Measurements from ENCODE around the gene FBN2. TPM values are rescaled to one million over a fixed set of nuclear protein-coding genes. Genes with fewer than 3 reads are reported as not detected.
A peak's percentile ranks its signal among the peaks of the same experiment; 100 is the strongest.

Gene FBN2
- total and polyA plus RNA-seq, 12 donors = 2.9 to 28.9 (median 13.5) TPM

DNA sequence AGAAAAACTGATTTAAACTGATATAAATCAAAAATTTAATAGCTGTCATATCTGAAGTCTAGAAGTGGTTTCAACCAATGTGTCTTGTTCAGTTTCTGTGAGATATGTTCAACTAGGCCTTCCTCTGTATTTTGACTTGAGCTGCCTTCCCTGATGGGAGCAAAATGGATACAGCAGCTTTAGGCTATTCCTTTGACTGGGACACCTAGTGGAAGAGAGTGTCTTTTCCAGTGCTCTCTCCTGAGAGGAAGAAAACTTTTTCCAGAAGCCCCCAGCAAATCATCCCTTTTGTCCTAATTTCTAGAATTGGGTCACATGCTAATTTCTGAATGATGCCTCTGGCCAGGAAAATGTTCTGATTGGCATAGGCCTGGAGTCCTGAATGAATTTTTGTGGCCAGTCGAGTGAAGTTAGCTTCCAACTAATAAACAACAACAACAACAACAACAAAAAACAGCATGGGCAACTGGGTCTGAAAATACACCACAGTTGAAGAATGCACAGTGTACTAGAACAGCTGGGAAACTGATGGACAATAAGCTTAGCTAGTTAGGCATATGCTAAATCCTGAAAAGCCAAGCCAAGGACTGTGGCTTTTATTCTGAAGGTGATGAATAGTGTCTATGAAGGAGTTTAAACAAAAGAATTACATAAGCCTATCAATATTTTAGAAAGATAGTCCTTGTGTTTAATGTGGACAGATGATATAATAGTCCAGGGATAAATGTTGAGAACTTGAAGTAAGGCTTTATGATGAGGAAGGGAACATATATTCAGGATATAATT lies 125.7 kb downstream of the FBN2 start:
- DNase-seq (no peak), ATAC-seq (no peak)
- no peak overlapping the region for H3K4me3 ChIP-seq
- no peaks in the 10 kb centered on the region for H3K36me3 ChIP-seq
- TF ChIP-seq, protein P1, sequence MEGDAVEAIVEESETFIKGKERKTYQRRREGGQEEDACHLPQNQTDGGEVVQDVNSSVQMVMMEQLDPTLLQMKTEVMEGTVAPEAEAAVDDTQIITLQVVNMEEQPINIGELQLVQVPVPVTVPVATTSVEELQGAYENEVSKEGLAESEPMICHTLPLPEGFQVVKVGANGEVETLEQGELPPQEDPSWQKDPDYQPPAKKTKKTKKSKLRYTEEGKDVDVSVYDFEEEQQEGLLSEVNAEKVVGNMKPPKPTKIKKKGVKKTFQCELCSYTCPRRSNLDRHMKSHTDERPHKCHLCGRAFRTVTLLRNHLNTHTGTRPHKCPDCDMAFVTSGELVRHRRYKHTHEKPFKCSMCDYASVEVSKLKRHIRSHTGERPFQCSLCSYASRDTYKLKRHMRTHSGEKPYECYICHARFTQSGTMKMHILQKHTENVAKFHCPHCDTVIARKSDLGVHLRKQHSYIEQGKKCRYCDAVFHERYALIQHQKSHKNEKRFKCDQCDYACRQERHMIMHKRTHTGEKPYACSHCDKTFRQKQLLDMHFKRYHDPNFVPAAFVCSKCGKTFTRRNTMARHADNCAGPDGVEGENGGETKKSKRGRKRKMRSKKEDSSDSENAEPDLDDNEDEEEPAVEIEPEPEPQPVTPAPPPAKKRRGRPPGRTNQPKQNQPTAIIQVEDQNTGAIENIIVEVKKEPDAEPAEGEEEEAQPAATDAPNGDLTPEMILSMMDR (IDR thresholded peaks at IDR 0.05) = no peak
- intact Hi-C loops (cut with DNase I) = no loop called here
- H3K27ac ChIP-seq = no peak overlapping the region
- 86 to 91% methylated on average over 1 of the region's 1 CpG for WGBS, 2 donors
- no peaks in the 10 kb centered on the region for H3K27me3 ChIP-seq
- peaks cover 0 to 20% (median 15%) of the 10 kb centered on the region in 9 donors for H3K4me1 ChIP-seq
- peaks cover 0 to 12% (median 0%) of the 10 kb centered on the region in 11 donors for H3K9me3 ChIP-seq

DNA sequence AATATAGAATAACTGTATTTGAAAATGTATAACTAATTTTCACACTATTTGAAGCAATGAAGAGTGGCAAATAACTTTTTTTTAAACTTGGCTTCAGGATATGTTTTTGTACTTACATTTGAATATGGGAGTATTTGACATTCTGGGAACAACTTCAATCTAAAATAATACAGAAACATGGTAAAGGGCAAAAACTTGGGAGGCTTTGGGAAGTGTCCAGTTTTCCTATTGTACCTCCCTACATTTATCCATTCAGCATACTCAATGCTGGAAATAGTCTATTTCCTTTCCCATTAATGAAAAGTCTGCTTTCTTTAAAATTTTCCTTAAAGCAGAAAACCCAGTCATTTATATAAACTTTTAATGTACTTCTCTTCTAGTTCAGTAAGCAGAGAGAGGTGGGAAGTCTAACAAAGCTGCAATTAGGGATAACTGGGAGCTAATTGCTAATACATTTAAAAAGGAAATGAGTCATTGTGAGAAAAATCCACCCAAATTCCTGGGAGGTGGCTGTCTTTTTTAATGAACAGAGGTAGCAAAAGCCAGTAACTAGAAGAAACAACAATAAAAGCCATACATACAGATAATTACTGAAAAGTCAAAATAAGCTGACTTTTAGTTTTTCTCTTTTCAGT lies 128.8 kb downstream of the FBN2 start:
- TF ChIP-seq, protein P1 (IDR thresholded peaks at IDR 0.05) = no peak
- Histone ChIP-seq H3K27me3 (no peaks in the 10 kb centered on the region), H3K9me3 (peaks cover 0 to 6% (median 0%) of the 10 kb centered on the region in 11 donors), H3K27ac (peak overlapping the region in 3 of 10 donors; percentile 24 to 55 (median 36)), H3K36me3 (no peaks in the 10 kb centered on the region), H3K4me3 (no peak overlapping the region), H3K4me1 (peaks cover 0 to 20% (median 15%) of the 10 kb centered on the region in 9 donors)
- peak in 2 of 8 donors; percentile 53 to 64 for ATAC-seq
- intact Hi-C loops (cut with DNase I) = no loop called here
- no peak for DNase-seq

- no peaks in the 10 kb centered on the region for H3K36me3 ChIP-seq
- no peak overlapping the region for H3K4me3 ChIP-seq
- 44 to 60% methylated on average over 5 of the region's 5 CpGs for WGBS, 2 donors
- H3K27ac ChIP-seq = peak overlapping the region in 2 of 10 donors; percentile 36 to 55
- ATAC-seq = no peak
- H3K4me1 ChIP-seq = peaks cover 0 to 23% (median 15%) of the 10 kb centered on the region in 9 donors
- no peaks in the 10 kb centered on the region for H3K27me3 ChIP-seq
- TF ChIP-seq, protein P1 (IDR thresholded peaks at IDR 0.05) = no peak
- DNase-seq = no peak
- H3K9me3 ChIP-seq = no peaks in the 10 kb centered on the region
- intact Hi-C loops (cut with DNase I) = no loop called here
Observed at GRCh38 chr5:128408622-128409021, 129.4 kb downstream of the FBN2 start.

- TF ChIP-seq, protein P1 (IDR thresholded peaks at IDR 0.05) = no peak
- intact Hi-C loops (cut with DNase I) = no loop called here
- no peak for DNase-seq
- Histone ChIP-seq H3K27ac (no peak overlapping the region), H3K9me3 (no peaks in the 10 kb centered on the region), H3K36me3 (no peaks in the 10 kb centered on the region), H3K4me1 (peaks cover 0 to 28% (median 15%) of the 10 kb centered on the region in 9 donors), H3K4me3 (no peak overlapping the region), H3K27me3 (no peaks in the 10 kb centered on the region)
- ATAC-seq = no peak
- 77 to 97% methylated on average over 1 of the region's 1 CpG for WGBS, 2 donors
Observed at GRCh38 chr5:128407944-128408343, 130.1 kb downstream of the FBN2 start.

Data from heart right ventricle (tissue), 16 donors.